Endothelial cell (in vitro differentiated cells): ENCODE measurements around the gene MYO10. TPM values are rescaled to one million over a fixed set of nuclear protein-coding genes. Genes with fewer than 3 reads are reported as not detected.

Experiments used
- DNase-seq: peaks from one replicate; pipeline ENCODE4 v3.0.0; 2021; ENCODE audit warnings: low spot score
- H3K27ac Mint-ChIP-seq: one replicate; pipeline ENCODE4 v1.8.0; 2021; ENCODE audit warnings: mixed read lengths, inconsistent platforms; ENCODE audit not compliant: unreplicated experiment
- H3K27me3 Mint-ChIP-seq: one replicate; pipeline ENCODE4 v1.8.0; 2021; ENCODE audit warnings: mild to moderate bottlenecking, moderate library complexity, mixed read lengths, inconsistent platforms; ENCODE audit not compliant: unreplicated experiment
- H3K36me3 Mint-ChIP-seq: one replicate; pipeline ENCODE4 v1.8.0; 2021; ENCODE audit warnings: mild to moderate bottlenecking, low read depth, mixed read lengths, inconsistent platforms; ENCODE audit not compliant: unreplicated experiment
- H3K4me1 Mint-ChIP-seq: one replicate; pipeline ENCODE4 v1.8.0; 2021; ENCODE audit warnings: mild to moderate bottlenecking, mixed read lengths, inconsistent platforms; ENCODE audit not compliant: unreplicated experiment
- H3K4me3 Mint-ChIP-seq: one replicate; pipeline ENCODE4 v1.8.0; 2021; ENCODE audit warnings: mild to moderate bottlenecking, mixed read lengths, inconsistent platforms; ENCODE audit not compliant: unreplicated experiment
- H3K9me3 Mint-ChIP-seq: one replicate; pipeline ENCODE4 v1.8.0; 2021; ENCODE audit warnings: mixed read lengths, inconsistent platforms; ENCODE audit not compliant: unreplicated experiment
- CTCF ChIP-seq: fragments of 200-600 bp; sonication (generic); IDR thresholded peaks from one replicate; pipeline ENCODE4 v1.5.0; 2021; ENCODE audit warnings: antibody characterized with exemption; ENCODE audit not compliant: unreplicated experiment
- total RNA-seq: library from RNA; stranded (reverse); fragmentation: NEBNext Ultra II Directional; extraction: Animal tissue kit (Norgen Biotek cat#: 25700); gene quantifications from one replicate; pipeline ENCODE4 v1.2.1, GENCODE V29; 2021; ENCODE audit not compliant: unreplicated experiment

Gene MYO10
- total RNA-seq, 1 donor from 2014 or later, result 132 TPM

DNA sequence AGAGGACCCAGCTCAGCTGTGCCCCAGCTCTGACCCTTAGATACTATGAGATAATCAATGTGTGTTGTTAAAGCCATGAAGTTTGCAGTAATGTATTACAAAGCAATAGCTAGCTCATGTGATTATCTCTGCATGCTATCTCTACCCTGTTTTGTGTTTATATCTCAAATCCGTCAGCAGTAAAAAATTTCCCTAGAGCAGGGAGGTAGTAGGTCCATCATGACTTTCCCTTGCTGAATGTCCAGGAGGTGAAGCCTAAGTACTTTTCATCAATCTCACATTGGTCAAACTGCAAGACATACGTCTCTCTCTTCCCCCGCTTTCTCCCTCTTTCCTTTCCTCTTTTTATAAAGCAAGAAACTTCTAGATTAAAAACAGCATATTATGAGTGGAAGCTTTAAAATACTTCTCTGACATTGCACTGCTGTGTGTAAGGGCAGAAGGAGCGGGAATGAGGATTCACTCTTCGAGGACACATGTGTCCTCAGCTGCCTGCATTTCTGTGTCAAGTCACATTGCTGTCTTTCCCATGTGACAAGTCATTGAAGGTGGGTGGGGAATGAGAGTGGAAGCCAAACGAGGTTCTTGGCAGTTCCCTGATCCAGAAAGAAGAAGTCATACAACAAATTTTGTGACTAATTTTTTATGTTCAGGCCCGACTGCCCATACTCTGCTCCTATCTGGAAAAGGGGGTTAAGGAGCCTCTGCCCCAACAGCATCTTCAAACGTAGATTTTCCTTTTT lies 226.2 kb downstream of the MYO10 start:
- DNase-seq, result no peak
- peak overlapping the region; percentile 52 for H3K27ac Mint-ChIP-seq
- peaks cover 21% of the 10 kb centered on the region for H3K27me3 Mint-ChIP-seq
- no peaks in the 10 kb centered on the region for H3K9me3 Mint-ChIP-seq
- H3K4me3 Mint-ChIP-seq, result peak overlapping the region; percentile 47
- peaks cover 51% of the 10 kb centered on the region for H3K4me1 Mint-ChIP-seq
- H3K36me3 Mint-ChIP-seq, result peaks cover 54% of the 10 kb centered on the region
- no peak for TF ChIP-seq CTCF

DNA sequence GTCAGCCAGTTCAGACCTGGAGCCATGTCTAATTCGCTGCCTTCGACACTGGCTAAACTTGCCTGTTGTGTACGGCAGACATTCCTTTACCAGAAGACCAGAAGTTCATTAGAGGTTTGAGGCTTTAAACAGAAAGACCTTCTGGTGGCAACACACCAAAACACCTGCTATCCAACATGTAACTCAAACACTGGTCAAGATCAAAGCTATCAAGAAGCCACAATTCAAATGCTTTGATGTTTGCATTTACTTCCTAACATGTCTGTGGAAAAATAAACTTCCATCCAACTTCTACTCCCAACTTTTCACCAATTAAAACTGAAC lies 228.3 kb downstream of the MYO10 start:
- H3K4me3 Mint-ChIP-seq, result no peak overlapping the region
- peaks cover 64% of the 10 kb centered on the region for H3K36me3 Mint-ChIP-seq
- H3K27ac Mint-ChIP-seq, result no peak overlapping the region
- no peaks in the 10 kb centered on the region for H3K9me3 Mint-ChIP-seq
- DNase-seq, result no peak
- peaks cover 20% of the 10 kb centered on the region for H3K27me3 Mint-ChIP-seq
- TF ChIP-seq CTCF, result no peak
- peaks cover 48% of the 10 kb centered on the region for H3K4me1 Mint-ChIP-seq

- H3K4me3 Mint-ChIP-seq, result peak overlapping the region; percentile 31
- H3K27me3 Mint-ChIP-seq, result peaks cover 19% of the 10 kb centered on the region
- H3K4me1 Mint-ChIP-seq, result peaks cover 47% of the 10 kb centered on the region
- no peak overlapping the region for H3K27ac Mint-ChIP-seq
- TF ChIP-seq CTCF, result no peak
- no peaks in the 10 kb centered on the region for H3K9me3 Mint-ChIP-seq
- peaks cover 69% of the 10 kb centered on the region for H3K36me3 Mint-ChIP-seq
- DNase-seq, result no peak
Observed at GRCh38 chr5:16707168-16707868, 228.8 kb downstream of the MYO10 start.

DNA sequence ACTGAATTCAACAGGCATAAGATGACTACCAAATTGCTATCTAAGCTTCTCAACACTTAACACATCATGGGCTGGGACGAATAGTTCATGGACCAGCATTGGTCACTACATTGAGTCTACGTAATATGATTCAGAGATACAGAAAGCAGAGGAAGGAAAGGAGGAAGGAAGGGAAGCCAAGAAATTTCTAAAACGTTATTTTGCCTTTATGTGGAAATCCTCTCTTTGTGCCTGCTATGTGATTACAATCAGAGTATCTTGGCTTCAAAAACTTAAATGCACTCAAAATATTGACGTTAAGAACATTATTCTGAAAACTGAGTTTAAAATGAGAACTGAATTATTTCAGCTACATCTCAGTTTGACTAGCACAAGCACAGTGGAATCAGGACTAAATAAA lies 231.1 kb downstream of the MYO10 start:
- Mint-ChIP-seq H3K4me1 (peaks cover 49% of the 10 kb centered on the region), H3K36me3 (peaks cover 75% of the 10 kb centered on the region), H3K9me3 (no peaks in the 10 kb centered on the region), H3K27me3 (peaks cover 19% of the 10 kb centered on the region), H3K27ac (peak overlapping the region; percentile 21), H3K4me3 (peak overlapping the region; percentile 63)
- no peak for TF ChIP-seq CTCF
- DNase-seq, result no peak

GRCh38 chr5:16702964-16703363 lies 233.1 kb downstream of the MYO10 start:
- TF ChIP-seq CTCF, result no peak
- DNase-seq, result no peak
- H3K27ac Mint-ChIP-seq, result peak overlapping the region; percentile 39
- peaks cover 15% of the 10 kb centered on the region for H3K27me3 Mint-ChIP-seq
- H3K36me3 Mint-ChIP-seq, result peaks cover 68% of the 10 kb centered on the region
- peak overlapping the region; percentile 33 for H3K4me3 Mint-ChIP-seq
- H3K4me1 Mint-ChIP-seq, result peaks cover 52% of the 10 kb centered on the region
- H3K9me3 Mint-ChIP-seq, result no peaks in the 10 kb centered on the region
